ENCODE measurements around the gene FAIM2. TPM values are rescaled to one million over a fixed set of nuclear protein-coding genes. Genes with fewer than 3 reads are reported as not detected.

Gene FAIM2
- total RNA-seq, 1 experiment from 2014 or later = 0.49 TPM

GRCh38 chr12:49885663-49886461, 17.8 kb downstream of the FAIM2 start:
- H3K36me3 ChIP-seq (ENCODE audit: control insufficient read depth, insufficient read depth, low read length) = no peaks in the 10 kb centered on the region
- TF ChIP-seq REST (IDR thresholded peaks at IDR 0.05; ENCODE audit: insufficient read depth in 1 of 2, low read depth in 2 of 2, low read length in 1 of 2) = no peak
- TF ChIP-seq TCF7L2 (IDR thresholded peaks at IDR 0.05; ENCODE audit: low read depth, low read length) = no peak
- TF ChIP-seq POLR2AphosphoS5 (IDR thresholded peaks at IDR 0.05; ENCODE audit: low read depth, low read length) = no peak
- TF ChIP-seq SIN3A (IDR thresholded peaks at IDR 0.05; ENCODE audit: borderline replicate concordance, insufficient read depth, low read depth, low read length) = no peak
- TF ChIP-seq CTCF (IDR thresholded peaks at IDR 0.05) = no peak
- H3K27ac ChIP-seq (ENCODE audit: low read length) = no peak overlapping the region
- ChIA-PET POLR2A (interaction anchor here (0.6 kb wide), 1 partner anchor 58 kb away, joined by 3 read pairs; the partner anchor contains the start of gene NCKAP5L), CTCF (no interaction called here)
- no peak for ATAC-seq
- intact Hi-C loops (cut with micrococcal nuclease; ENCODE audit: unreplicated experiment) = no loop called here
- no peaks in the 10 kb centered on the region for H3K27me3 ChIP-seq (ENCODE audit: control insufficient read depth, insufficient read depth, low read length)
- DNase-seq (ENCODE audit: low read depth, low spot score) = no peak
- 0 out of 2 replicates have a peak, but pooled peaks cover 4% of the 10 kb centered on the region for H3K4me1 ChIP-seq (ENCODE audit: control insufficient read depth, insufficient read depth, low read length)
- BruUV-seq (replicated peaks) = no TSS peak
- no peak overlapping the region for H3K4me3 ChIP-seq (ENCODE audit: low read depth in 2 of 2, low read length in 2 of 2)
- H3K9me3 ChIP-seq (ENCODE audit: control insufficient read depth, insufficient read depth, low read depth, low read length) = no peaks in the 10 kb centered on the region
- in situ Hi-C loops (cut with HindIII; ENCODE audit: low pct_unique_long_range_greater_than_20kb, low sequenced_read_pairs) = no loop called here

GRCh38 chr12:49885118-49885517, 18.6 kb downstream of the FAIM2 start:
- POLR2A ChIA-PET = no interaction called here
- no peaks in the 10 kb centered on the region for H3K27me3 ChIP-seq (ENCODE audit: control insufficient read depth, insufficient read depth, low read length)
- DNase-seq (ENCODE audit: low read depth, low spot score) (no peak), ATAC-seq (no peak)
- CTCF ChIA-PET = no interaction called here
- in situ Hi-C loops (cut with HindIII; ENCODE audit: low pct_unique_long_range_greater_than_20kb, low sequenced_read_pairs) (no loop called here), intact Hi-C loops (cut with micrococcal nuclease; ENCODE audit: unreplicated experiment) (no loop called here)
- H3K36me3 ChIP-seq (ENCODE audit: control insufficient read depth, insufficient read depth, low read length) = no peaks in the 10 kb centered on the region
- no peak overlapping the region for H3K4me3 ChIP-seq (ENCODE audit: low read depth in 2 of 2, low read length in 2 of 2)
- no peak for TF ChIP-seq CTCF (IDR thresholded peaks at IDR 0.05)
- no peak for TF ChIP-seq REST (IDR thresholded peaks at IDR 0.05; ENCODE audit: insufficient read depth in 1 of 2, low read depth in 2 of 2, low read length in 1 of 2)
- no peak for TF ChIP-seq SIN3A (IDR thresholded peaks at IDR 0.05; ENCODE audit: borderline replicate concordance, insufficient read depth, low read depth, low read length)
- no peak for TF ChIP-seq TCF7L2 (IDR thresholded peaks at IDR 0.05; ENCODE audit: low read depth, low read length)
- TF ChIP-seq POLR2AphosphoS5 (IDR thresholded peaks at IDR 0.05; ENCODE audit: low read depth, low read length) = no peak
- BruUV-seq (replicated peaks) = no TSS peak
- H3K4me1 ChIP-seq (ENCODE audit: control insufficient read depth, insufficient read depth, low read length) = 0 out of 2 replicates have a peak, but pooled peaks cover 4% of the 10 kb centered on the region
- no peaks in the 10 kb centered on the region for H3K9me3 ChIP-seq (ENCODE audit: control insufficient read depth, insufficient read depth, low read depth, low read length)
- no peak overlapping the region for H3K27ac ChIP-seq (ENCODE audit: low read length)

Data from Panc1 (cell line).